T1000 (cell line): Measurements from ENCODE around the gene VAT1.
A peak's percentile ranks its signal among the peaks of the same experiment; 100 is the strongest.

Experiments
- DNase-seq: peaks from one replicate; lab custom pipeline; 2025; ENCODE audit warnings: mixed read lengths; lab: John Stamatoyannopoulos, UW

Gene VAT1

DNA sequence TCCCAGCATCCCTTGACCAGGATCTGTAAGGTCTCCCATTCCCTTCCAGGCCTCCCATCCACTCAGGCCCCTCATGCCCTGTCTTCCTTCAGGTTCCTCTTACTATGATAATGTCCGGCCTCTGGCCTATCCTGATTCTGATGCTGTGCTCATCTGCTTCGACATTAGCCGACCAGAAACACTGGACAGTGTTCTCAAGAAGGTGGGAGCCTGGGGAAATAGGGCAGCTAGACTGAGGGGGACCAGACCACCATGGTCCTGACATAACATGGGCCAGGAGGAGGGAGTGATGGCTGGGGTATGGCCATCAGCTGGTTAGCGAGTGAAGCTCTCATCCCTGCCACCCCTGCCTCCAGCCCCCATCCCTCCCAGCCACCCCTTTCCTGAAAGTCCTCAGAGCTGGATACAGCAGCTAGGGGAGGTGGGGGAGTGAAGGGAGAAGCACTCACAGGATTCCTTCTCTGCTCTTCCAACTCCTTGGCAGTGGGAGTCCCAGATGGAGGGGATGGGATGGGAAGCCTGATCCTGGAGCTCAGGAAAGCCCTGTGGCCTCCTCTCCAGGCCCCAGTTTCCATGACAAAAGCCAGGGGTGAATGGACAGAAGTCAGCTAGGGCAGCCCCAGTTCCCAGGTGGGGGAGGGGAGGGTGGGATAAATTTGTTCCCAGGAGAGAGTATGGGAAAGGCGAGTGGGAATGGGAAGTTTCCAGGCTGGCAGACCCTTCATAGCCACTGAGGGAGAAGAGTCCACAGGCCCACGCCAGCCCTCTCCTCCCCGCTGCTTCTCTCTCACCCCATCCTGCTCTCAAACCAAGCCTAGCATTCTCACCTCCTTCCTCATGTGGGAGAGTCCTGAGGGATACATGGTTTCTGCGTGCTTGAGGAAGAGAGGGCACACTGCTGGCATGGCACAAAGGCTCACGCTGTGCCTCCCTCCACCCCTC, 5.2 kb upstream of the VAT1 start:
- no peak for DNase-seq

- no peak for DNase-seq
Measured at GRCh38 chr17:43026595-43026994, 4.4 kb upstream of the VAT1 start.

GRCh38 chr17:43025766-43026537, 3.8 kb upstream of the VAT1 start:
- no peak for DNase-seq

DNA sequence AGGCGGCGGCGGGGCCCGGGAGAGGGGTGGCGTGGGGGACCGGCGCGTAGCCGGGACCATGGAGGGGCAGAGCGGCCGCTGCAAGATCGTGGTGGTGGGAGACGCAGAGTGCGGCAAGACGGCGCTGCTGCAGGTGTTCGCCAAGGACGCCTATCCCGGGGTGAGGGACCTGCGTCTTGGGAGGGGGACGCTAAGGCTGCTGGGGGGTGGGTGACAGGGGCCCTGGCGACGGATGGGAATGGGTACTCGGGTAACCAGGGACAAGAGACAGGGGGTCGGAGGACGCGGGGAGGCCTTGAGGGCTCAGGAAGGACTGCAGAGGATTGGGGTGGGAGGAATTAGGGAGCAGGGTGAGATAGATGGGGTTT, 3.1 kb upstream of the VAT1 start:
- DNase-seq: no peak

DNA sequence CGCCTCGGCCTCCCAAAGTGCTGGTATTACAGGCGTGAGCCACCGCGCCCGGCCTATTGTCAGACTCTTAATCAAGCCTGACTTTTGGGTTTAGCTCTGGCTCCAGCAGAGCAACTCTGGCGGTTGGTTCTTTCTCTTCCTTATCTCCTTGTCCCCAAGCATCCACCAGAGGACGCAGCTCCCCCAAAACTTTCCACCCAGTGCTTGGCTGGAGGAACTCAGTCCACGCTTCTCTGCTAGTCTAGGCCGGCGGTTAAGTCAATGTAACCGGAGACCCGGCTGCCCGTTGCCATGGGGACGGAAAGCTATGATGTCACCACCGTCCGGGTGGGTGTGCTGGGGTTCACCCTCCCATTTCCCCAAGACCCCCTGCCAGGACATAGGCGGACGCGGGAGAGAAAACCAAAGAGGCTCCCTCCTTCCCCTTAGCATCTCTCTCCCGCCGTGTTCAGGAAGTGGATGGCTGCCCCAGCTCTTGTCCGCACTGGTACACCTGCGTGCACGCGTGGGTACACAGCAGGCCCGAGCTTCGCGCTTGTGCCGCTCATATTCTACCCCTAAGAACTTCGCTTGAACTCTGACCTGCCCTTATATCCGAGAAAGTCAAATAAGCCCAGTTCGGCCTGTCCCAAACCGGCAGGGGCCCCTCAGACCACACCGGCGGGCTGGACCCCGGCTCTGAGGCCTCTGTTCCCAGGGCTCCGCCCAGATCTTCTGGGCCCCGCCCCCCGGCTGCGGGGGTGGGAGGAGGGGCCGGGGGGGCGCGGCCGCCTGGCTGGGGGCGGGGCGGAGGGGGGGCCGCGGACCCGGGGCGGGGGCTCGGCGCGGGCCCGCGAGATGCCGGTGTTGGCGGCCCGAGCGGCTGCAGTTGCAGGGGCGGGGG, 2.5 kb upstream of the VAT1 start, which contains the start of gene RND2:
Gene RND2 (plus strand): TSS at position 825 of the 883 bp plus-strand sequence. CDS start 117 bp downstream, outside the sequence.
- DNase-seq: peak; percentile 88

GRCh38 chr17:43020789-43021740, 1.1 kb downstream of the VAT1 start:
- peak; percentile 69 for DNase-seq

DNA sequence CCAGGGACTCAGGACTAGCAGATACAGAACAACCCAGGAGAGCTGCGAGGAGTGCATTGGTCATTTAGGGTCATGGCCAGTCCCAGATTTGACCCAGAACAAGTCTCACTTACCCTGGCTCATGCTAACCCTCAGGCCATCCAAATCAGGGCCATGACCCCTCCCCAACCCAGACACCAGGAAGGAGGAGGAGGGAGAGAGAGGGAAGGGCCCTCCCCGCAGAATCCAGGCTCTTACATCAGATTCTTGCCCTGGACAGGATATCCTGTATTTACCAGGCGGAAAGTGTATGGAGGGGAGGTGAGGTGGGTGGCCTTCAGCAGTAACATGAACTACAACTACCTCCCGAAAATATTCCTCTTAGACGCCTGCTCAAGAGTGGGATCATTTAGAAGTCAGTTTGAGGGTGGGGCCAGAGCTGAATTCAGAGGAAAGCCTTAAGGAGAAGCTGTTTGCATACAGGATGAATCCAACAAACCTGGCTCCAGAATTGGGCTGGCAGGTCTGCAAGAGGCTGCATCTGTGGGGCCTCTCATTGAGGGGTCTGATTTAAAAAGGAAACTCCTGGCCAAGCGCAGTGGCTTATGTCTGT, 2.1 kb downstream of the VAT1 start:
- no peak for DNase-seq

DNA sequence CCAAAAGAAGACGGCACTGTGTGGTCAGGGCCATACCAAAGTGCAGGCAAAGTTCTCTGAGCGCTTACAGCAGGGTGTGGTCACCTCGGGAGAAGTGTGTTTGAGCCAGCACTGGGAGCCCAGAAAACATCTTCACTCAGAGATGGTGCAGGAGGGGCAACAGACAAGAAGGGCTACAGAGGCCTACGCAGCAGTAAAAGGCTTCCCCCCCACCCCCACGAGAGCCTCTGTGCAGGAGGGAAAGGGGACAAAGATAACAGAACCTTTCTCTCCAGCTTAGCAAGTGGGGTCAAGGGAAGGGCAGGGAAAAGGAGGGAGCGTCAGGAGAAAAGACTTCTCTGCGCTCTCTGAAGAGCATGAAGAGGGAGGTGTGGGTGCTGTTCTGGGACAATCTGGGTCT, 2.8 kb downstream of the VAT1 start:
- DNase-seq: no peak

- no peak for DNase-seq
Measured at GRCh38 chr17:43018932-43019331, 3.3 kb downstream of the VAT1 start.

DNA sequence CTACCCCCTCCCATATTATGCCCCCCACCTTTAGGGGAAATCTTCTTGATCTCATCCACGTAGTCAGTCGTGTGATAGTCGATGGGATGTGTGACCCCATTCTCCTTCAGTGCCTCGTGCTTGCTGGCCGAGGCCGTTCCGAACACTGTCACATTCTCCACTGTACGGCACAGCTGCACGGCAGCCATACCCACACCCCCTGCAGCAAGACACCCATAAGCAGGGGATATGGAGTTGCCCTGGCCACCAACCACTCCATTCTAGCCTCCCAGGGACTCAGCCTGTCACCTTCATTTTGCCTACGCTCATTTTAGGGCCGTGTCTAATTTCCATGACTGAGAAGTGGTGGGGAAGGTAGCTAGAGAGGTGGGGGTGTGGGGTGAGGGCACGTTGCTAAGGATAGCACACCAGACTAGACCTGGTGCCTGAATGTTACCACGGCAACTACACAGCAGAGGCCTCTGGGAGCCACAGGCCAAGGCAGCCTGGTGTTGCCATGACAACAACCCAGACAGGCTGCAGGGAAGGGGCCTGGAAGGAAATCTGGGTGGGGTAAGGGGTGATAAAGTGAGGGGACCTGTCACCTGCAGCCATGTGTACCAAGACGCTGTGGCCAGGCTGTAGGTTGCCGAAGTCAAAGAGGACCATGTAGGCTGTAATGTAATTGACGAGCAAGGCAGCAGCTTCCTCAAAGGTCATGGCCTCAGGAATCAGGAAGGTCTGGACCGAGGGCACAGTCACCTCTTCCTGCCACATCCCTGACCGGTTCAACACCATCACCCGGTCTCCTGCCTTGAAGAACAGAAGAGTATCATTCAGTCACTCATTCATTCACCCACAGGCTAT, 4.0 kb downstream of the VAT1 start:
- DNase-seq: no peak

- DNase-seq: no peak
Measured at GRCh38 chr17:43016216-43016615, 6.0 kb downstream of the VAT1 start.

- DNase-seq: no peak
Measured at GRCh38 chr17:43015579-43015978, 6.6 kb downstream of the VAT1 start.

DNA sequence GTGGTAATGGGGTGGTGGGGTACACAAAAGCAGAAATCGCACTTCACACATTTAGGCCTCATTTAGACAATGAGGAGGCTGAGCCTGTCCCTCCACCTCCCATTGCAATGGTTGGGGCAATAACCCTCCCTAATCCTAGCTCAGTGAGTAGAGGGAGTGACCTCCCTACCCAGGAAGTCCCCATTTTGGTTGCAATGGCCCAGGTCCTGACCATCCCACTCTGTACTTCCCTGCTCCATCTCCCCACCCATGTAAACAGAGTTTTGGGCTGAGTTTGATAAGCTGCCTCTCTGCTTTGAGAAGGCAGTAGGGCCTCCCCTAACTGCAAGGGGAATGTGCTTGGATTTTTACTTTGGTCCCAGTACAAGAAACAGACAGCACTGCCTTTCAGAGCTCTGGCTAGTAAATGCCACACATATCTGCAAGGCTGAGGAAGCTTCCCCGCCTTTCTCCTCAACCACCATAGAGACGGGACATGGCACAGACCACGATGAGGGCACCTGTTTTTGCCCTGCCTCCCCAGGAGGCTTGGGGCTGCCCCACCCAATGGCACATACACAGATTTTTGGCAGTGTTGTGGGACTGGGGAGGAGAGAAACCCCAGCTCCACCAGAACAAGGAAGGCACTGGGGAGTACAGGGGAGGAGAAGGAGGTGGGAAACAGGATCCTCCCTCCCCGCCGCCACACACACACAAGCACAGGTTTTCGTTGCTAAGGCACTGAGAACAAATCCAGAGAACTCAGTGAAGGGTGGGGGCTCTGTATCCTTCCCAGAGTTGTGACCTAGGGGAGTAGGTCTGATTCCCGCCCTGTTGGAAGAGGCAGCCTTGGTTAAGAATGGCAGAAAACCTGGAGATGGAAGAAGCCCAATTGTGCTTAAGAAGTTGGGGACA, 7.3 kb downstream of the VAT1 start:
- no peak for DNase-seq

- no peak for DNase-seq
Measured at GRCh38 chr17:43014020-43014648, 8.1 kb downstream of the VAT1 start.

DNA sequence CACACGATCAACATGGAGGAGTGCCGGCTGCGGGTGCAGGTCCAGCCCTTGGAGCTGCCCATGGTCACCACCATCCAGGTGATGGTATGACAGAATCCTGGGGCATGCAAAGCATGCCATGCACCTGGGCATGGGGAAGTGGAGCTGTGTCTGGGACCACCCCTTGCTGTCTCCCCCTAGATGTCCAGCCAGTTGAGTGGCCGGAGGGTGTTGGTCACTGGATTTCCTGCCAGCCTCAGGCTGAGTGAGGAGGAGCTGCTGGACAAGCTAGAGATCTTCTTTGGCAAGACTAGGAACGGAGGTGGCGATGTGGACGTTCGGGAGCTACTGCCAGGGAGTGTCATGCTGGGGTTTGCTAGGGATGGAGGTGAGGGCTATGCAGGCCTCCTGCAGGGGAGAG, 8.9 kb downstream of the VAT1 start:
- DNase-seq: no peak

DNA sequence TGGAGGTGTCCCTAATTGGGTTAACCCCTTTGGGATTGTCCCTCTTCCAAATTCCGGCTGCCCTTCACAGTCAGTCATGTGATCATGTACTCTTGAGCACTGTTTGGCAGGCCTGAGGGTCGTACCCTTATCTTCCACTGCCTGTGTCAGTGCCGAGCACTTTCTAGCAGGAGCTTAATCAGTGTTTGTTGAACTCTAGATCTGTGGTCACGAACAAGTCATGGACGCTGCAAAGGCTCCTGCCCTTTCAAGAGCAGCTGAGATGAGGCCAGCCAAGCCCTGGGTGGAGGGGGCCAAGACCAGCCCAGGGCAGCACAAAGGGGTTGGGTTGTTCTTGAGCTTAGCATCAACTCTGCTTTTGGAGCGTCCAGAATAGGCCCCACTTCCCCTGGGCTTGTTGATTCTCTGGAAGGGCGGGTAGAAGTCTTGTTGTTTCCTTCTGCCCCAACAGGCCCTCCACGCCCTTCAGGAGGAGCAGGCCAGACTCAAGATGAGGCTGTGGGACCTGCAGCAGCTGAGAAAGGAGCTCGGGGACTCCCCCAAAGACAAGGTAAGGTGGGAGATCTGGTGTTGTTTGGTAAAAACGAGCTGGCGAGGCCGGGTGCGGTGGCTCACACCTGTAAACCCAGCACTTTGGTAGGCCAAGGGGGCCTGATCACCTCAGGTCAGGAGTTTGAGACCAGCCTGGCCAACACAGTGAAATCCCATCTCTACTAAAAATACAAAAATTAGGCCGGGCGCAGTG, 10.3 kb downstream of the VAT1 start:
- no peak for DNase-seq

GRCh38 chr17:43010667-43011308, 11.4 kb downstream of the VAT1 start:
- no peak for DNase-seq
